HUDEP-2 (cell line): ENCODE results near the gene ARHGEF2.

Experiments used
- DNase-seq, 76 experiments: peaks; one replicate each; lab custom pipeline; 2025; ENCODE audit not compliant: unreplicated experiment in 76 of 76; lab: John Stamatoyannopoulos, UW

Gene ARHGEF2

GRCh38 chr1:155913969-155914757 is 64.2 kb downstream of the ARHGEF2 start:
- DNase-seq, result no peak

- DNase-seq, result peak in 1 of 76 experiments; percentile 4
Observed at GRCh38 chr1:155912056-155912536, 66.3 kb downstream of the ARHGEF2 start.

- peak in 73 of 76 experiments; percentile 17 to 89 (median 69) for DNase-seq
Observed at GRCh38 chr1:155911156-155912055, 66.9 kb downstream of the ARHGEF2 start, which contains the start of gene RIT1. Gene RIT1, minus strand, starts transcription at chr1:155911349. Its CDS starts 588 bp downstream, at chr1:155910761.

- DNase-seq, result peak in 3 of 76 experiments; percentile 2 to 6 (median 4)
Observed at GRCh38 chr1:155910621-155911121, 67.7 kb downstream of the ARHGEF2 start.

GRCh38 chr1:155909894-155910293 is 68.5 kb downstream of the ARHGEF2 start:
- no peak for DNase-seq

GRCh38 chr1:155904261-155904660 is 74.1 kb downstream of the ARHGEF2 start:
- DNase-seq, result no peak

GRCh38 chr1:155900161-155900560 is 78.2 kb downstream of the ARHGEF2 start:
- DNase-seq, result peak in 13 of 76 experiments; percentile 3 to 61 (median 21)

- DNase-seq, result no peak
Observed at GRCh38 chr1:155899683-155900082, 78.7 kb downstream of the ARHGEF2 start.

- DNase-seq, result no peak
Observed at GRCh38 chr1:155898888-155899287, 79.5 kb downstream of the ARHGEF2 start.

- no peak for DNase-seq
Observed at GRCh38 chr1:155897746-155898145, 80.6 kb downstream of the ARHGEF2 start.
